ENCODE measurements around the gene UQCC2.

Gene UQCC2

DNA sequence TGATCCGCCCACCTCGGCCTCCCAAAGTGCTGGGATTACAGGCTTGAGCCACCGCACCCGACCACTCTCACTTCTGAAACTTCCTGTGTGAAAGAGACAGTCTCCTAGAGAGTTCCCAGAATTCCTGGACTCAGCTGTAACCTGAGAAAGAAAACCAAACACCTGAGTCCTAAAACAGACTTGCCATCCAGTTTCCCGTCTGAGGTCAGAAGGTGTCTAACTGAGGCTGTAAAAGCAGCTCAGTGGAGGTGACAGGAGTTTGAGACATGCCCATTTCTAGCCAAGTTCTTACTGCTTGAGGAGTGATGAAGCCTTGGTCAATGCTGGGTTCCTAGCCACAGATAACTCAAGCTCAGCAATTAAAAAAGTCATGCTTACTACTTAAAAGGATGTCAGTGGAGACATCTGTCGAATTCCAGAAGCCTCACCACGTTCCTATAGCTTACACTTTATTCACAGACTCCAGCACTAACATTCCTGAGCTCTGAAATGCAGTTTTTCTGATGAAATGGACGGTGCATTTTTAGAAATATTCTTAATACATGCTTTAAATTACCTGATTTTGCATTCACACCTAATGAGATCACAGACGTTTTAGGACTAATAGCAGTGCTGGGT is 6.1 kb downstream of the UQCC2 start:
- DNase-seq: no peak

DNA sequence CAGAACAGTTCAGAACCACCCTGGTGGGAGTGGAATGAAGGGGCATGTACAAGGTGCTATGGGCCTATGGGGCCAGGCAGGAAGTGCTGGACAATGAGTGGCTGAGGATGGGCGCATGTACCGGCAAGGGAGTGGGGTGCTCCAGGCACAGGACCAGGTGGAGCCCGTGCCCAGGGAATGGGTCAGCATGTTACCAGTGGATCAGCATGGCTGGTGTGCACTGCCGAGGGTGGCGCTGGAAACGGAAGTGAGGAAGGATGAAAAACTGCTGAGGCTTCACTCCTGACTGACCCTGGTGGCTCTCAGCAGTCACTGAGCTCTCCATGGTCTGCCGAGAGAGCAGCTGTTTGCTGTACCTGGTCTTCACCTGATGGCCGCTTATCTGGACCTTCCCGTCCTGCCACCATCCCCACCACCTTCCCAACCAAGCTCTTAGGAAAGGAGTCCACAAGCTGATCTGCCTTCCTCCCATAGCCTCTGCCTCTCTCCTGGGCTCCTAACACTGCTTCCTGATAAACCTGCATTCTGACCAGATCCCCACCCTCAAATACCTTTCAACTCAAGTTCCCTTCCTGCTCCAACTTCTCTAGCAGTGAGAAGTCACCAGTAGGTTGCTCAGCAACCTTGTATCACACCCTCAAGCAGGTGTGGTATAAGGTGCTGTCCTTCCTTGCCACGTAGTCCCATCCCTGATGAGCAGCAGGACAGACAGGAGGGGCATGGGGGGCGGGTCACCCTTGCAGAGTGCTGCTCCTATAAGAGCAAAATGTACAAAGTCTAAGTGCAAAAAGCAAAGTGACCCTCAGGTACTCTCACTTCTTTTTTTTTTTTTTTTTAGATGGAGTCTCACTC is 7.1 kb downstream of the UQCC2 start:
- DNase-seq: no peak

DNA sequence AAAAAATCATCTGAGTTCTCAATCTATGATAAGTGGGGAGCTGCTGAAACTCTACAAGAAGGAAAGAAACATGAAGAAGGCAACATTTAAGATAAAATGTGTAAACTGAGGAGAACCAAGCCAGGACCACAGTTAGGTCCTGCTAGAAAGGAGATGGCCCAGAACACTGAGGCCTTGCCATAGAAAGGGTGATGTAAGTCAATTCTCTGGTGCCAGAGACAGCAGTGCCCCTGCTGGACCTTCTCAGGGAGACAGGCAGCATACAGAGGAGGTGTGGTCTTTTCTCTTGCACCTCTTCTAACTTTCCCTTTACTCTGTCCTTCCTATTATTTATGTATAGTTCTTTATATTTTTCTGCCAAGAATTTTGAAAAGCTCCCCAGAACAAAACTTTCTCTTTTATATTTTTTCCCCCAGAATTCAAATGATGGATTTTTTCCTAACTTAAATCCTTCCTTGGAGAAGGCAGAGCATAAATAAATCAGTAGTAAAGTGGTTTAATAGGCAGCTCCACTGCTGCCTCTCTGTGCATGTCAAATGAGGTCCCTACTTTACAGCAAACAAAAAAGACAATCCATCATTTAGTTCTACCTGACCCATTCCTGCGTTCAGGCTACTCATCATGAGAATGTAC is 9.0 kb downstream of the UQCC2 start:
- DNase-seq: peak; percentile 35

DNA sequence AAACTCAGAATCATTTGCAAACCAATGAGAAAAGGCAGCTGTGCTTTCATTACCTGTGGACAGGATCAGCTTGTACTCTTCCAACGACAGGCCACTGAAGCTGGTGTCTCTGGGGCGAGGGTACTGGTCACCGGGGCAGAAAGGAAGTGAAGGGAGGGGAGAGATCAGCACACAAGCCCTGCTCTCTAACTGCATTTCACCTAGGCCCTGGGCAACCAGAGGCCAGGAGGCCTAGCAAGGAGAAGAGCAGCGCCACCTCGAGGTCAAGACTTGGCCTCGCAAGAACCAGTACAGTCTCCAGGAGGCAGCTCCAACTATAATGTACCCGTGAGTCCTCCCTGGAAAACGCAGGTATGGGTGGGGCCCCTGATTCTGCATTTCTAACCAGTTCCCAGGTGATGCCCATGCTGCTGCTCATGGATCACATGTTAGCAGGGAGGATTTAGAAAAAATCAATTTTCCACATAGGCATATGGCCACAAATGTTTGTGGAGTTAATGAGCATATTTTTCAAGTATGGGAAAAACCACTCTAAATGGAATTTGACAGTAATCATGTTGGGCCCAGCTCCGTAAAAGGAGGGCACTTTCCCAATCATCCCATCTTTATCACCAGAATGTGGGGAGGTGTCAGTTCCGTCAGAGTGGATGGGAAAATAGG is 11.0 kb downstream of the UQCC2 start:
- DNase-seq: peak; percentile 80

DNA sequence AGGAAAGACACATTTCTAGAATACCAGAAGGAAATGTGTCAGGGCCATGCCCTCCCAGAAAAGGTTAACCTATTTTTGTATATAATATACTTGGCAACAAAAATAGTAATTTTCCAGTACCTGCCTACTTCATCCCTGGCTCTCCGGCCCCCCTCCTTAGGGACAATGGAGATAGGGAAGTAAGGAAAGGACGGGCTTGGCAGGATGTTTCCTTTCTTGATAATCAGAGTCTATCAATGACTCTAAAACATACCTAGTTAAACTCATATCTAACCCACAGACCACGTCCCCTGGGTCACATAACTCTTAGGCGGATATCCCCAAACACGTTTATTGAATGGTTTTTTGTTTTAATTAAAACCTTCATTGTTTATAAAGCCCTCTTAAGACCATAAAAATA is 11.8 kb downstream of the UQCC2 start:
- no peak for DNase-seq

DNA sequence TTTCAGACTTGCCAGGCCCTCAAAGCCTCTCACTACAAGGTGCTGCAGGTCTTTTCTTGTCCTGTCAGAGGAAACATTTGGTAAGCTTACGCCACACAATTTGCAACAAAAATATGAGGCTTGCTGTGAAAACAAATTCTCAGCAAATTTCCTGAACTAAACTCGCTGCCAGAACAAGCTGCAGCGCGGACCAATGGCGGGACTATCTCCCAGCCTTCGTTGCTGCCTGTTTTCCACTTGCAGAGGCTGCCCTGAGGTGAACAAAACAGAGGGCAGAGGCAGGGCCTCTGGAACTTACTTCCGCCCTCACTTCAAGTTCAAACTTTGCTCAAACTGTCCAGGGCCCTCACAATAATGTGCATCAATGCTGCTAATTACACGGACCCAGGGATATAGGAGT is 12.4 kb downstream of the UQCC2 start:
- no peak for DNase-seq

DNA sequence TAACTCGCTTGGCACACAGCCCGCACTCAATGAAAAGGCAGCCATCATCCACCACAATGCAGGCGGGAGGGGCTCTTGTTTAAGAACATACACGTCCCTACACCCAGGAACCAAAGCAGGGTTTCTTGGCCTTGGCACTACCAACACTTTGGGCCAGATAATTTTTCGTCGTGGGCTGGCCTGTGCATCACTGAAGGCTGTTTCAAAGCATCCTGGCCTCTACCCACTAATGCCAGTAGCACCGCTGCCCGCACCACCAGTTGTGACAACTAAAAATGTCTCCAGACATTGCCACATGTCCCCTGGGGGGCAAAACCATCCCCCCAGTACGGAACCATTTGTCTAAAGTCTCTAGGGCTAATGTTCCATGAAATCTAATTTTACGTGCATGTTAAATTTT is 13.0 kb downstream of the UQCC2 start:
- no peak for DNase-seq

DNA sequence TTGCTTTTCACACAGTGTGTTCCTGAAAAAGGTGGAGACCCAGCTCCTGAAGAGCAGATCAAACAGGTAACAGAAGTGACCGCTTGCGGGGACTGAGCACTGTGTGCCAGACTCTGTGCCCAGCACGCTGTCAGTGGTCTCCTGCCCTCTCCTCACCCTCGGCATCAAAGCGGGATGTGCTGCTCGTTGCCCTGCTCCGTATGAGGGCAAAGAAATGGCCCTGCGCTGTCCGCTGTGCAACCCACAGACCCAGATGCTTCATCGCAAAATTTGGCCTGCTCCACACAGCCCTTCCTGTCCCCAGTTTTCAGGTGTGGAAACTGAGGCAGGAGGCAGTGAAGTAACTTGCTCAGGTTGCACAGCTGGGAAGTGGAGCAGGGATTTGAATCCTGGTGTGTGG is 13.7 kb downstream of the UQCC2 start:
- no peak for DNase-seq

DNA sequence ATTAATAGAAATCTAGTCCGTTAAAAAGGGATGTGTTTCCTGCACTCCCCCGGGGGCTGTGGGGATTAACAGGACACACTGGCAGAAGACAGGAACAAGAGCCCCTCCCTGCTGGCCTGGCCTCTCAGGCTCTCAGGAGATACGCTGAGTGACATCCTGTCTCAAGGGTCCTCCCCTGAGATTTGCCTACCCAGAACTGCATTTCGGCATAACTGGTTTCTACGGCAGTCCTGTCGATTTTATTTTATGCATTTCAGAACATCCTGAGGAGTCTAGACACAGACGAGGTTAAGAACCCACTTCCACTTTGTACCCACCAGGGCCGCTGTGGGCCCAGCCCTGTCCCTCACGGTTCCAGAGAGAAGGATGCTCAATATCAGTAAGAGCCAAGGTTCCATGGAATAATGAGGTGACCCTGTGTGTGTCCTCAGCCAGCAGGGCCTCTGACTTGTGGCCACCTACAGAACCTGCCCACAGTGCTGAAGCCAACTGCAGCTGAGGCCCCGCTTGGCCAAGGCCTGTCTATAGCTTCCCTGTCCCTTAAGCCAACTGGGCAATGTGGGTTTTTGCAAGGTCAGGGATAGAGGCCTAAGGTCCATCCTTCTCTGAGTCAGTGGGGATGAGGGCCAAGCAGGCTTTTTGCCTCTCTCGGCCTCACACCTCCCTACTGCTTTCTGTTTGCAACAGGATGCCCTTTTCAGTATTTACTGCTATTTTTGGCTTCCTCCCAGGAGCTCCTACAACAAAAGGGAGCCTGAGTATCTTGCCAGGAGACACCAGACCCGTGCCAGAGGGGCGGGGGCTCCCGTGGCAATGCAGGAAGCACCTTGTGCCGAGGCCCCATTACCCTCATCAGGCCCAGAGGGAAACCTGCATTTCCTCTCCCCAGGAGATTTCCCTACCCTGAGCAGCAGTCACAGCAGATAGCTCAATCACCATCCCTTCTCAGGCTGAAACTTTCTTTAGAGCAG is 14.7 kb downstream of the UQCC2 start:
- DNase-seq: no peak

DNA sequence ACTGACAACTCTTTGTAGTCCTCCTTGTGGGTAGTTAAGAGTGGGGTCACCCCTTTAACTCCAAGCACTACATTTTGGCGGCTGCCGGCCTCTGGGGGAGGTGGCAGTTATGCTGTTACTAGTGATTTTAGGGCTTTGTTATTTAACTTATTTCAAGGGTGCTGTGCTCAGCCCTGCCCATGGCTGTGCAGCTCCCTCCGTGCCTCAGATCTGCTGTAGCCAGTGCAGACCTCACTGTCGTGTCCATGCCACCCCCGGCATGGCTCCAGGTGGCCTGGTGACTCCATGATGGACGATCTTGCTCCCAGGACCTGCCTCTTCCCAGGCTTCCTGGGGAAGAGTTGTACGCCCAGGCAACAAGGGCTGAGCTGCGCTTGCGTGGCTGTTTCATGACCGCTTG is 15.4 kb downstream of the UQCC2 start:
- no peak for DNase-seq

DNA sequence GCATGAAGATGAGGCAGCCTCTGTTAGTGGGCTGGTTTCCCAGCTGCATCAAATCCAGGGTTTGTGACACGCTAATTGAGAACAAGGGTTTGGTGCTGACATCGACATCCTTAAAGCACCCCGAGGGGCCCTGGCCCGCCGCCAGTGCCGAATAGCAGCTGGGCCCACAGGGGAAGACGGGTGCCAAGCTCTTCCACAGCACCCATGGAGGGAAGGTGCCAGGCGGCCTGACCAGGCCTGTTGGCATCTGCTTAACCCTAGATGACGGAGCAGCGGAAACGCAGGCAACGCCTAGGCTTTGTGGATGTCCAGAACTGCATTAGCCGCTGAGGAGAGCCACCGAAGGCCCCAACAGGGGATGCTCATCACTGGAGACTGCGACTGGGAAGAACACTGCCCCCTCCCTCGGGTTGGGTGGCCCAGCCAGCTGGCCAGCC is 16.0 kb downstream of the UQCC2 start:
- no peak for DNase-seq

DNA sequence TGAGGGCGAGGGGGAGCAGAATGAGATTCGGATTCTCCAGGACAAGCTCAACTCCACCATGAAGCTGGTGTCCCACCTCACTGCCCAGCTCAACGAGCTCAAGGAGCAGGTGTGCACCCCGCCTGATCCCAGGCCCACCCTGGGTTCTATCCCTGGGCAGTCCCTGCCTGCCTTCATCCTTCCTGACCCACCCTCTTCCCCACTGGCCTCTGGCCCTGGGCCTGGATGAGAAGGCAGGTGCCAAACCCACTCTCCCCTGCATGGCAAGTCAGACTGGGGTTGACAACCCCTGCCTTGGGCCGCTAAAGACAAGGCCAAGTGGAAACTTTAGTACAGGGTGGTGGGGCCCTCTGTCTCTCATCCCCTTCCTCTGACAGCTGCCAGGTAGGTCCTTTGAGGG is 16.5 kb downstream of the UQCC2 start:
- DNase-seq: no peak

DNA sequence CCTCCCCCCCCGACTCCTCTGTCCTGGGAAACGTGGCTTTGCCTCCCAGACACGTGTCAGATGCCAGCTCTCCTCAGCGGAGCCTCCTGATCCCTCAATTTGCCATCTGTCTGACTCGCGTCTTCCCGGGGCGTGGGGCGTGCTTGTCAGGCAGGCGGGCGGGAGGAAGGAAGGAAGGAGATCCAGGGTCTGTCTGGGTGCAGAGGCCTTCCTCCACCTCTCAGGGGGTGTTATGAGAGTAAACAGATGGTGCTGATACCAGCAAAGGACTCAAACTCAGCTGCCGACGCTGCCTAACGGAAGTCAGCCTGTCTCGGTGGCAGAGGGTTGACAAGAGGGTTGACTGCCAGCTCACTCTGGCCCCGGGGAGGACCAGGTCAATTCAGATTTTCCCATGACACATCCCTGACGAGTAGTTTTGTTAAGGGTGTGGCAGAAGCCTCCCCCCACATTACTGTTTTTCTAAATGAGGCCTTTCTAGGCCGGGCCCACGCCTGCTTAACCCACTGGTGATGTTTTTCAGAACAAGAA is 17.0 kb downstream of the UQCC2 start:
- DNase-seq: peak; percentile 86

DNA sequence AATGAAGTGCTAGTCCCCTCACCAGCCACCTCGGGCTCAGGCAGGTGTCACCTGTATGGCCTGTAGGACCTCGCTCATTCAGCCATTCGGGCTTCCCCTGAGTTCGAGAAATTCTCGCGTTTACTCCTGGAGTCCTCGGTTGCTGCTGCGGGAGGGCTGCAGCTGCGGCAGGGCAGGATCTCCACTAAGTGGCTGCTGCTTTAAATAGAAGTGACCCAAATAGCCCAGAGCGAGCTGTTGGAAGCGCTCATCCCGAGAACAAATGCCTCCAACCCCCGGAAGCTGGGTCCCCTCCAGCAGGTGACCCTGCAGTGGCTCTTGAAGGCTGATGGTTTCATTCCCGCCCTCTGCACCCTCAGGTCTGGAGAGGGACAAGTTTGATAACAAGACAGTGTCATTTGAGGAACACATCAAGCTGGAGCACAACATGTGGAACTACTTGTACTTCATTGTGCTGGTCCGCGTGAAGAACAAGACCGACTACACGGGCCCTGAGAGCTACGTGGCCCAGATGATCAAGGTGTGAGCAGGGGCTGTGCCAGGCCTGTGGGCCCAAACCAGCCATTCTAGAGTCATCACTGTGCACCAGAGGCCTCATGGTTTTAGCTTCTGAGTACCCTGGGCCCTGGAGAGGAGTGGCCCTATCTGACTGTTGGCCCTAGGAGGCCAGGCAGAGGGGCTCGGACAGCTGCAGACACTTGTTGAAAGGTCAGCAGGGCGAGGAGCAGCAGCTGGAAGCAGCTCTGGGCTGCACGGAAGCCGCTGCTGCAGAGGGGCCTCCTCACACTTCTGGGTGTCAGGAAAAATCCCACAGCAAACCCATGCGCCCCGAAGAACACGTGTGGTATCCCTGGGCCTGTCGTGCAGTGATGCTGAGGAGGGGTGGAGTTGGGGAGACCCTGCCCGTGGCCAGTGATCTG is 18.1 kb downstream of the UQCC2 start:
- no peak for DNase-seq

DNA sequence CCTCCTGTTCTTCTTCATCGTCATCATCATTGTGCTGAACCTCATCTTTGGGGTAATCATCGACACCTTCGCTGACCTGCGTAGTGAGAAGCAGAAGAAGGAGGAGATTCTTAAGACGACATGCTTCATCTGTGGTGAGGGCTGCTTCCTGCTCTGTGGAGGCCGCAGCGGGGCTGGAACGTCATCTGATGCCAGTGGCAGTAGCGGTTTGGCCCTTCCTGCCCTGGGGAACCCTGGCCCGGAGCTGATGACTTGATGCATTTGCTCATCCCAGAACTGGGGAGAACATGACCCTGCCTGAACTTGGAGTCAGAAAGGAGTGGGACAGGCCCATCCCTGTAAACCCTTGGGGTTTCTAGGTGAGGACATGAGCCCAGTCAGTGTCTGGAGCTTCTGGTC is 18.7 kb downstream of the UQCC2 start:
- DNase-seq: peak; percentile 77

DNA sequence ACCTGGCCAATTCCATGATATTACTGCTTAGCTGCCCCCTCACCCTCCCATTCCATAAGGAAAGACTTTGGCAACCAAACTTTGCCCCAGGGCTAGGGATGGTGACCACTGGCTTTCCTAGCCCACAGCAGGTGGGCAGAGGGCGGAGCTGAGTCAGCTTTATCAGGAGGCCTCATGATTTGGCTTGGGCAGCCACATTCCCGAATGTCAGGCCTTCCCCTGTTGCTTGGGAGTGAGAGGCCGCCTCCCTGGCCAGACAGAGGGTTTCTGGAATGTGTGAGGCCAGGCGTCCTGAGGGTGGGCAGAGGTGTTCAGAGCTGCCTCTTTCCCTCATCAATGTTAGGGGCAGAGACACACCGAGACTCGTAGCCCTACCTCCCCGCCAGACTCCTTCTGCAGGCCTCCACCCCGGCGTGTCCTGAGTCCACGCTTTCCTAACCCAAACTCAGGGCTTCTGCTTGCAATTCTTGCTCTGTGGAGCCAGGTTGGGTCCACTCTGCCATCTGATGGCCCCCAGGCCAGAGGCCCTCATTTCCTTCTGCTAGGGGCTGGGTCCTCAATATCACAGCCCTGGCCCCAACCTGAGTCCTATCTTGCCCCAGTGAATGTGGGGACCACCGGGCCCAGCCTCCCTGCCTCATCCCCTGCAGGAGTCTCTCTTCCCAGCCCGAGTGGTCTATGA is 19.3 kb downstream of the UQCC2 start:
- no peak for DNase-seq

DNA sequence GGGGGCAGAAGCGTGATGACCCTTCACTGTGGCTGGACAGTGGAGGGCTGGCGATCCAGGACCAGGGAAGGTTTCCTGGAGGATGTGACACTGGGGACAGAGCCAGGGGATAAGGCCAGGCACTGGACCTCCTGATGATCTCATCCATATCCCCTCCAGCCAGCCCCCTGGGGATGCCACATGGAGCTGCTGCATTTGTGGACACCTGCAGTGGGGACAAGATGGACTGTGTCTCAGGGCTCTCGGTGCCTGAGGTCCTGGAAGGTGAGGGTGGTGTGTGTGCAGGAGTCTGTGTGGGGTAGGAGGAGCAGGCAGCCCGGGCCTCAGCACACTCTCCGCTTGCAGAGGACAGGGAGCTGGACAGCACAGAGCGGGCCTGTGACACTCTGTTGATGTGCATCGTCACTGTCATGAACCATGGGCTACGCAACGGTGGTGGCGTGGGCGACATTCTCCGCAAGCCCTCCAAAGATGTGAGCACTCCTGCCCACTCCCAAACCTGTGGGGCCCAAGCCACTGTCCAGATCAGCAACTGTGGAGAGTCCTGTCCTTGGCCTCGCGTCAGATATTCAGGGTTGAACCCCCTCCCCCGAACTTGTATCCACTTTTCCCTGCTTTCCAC is 19.9 kb downstream of the UQCC2 start:
- DNase-seq: no peak

DNA sequence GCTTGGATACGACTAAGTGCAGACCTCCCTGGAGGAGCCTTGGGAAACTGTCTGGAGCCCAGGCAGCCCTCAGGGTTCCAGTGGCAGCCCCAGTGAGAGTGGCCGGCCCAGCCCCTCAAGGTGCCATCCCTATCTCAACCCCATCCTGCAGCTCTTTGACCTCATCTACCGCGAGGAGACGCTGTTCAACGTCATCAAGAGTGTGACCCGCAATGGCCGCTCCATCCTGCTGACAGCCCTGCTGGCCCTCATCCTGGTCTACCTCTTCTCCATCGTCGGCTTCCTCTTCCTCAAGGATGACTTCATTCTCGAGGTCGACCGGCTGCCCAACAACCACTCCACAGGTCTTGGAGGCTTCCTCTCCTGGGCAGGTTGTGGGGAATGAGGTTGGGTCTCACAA is 20.7 kb downstream of the UQCC2 start:
- no peak for DNase-seq

DNA sequence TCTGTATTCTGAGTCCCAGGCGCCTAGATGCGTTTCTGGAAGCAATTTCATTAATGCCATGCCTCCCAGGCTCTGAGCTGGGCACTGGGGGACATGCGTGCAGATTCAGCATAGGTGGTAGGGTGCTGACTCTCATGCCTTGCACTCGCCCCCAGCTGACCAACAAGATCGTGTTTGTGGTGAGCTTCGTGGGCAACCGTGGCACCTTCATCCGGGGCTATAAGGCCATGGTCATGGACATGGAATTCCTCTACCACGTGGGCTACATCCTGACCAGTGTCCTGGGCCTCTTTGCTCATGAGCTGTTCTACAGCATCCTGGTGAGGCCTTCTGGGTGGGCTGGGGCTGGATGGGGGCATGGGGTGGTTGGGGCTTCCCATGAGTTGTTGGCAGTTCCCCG is 21.6 kb downstream of the UQCC2 start:
- no peak for DNase-seq

DNA sequence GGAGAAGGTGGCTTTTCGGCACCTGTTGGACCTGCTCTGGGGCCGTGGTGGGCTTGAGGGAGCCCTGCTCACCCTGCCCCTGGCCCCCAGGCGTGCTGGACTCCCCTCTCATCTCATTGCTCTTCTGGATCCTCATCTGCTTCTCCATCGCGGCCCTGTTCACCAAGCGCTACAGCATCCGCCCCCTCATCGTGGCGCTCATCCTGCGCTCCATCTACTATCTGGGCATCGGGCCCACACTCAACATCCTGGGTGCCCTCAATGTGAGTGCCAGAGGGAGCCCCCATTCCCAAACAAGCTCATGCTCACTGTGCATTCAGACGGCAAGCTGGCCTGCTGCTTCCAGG is 22.4 kb downstream of the UQCC2 start:
- DNase-seq: no peak

All from stimulated activated CD4-positive, alpha-beta T cell treated with anti-CD3 and anti-CD28 coated beads, Interleukin-15, amount 100 ng/mL, for 24 hours (primary cell).